HG02610 (cell line): Measurements from ENCODE around the gene IGF2BP3.
"Not testable (repeated sequence)": the region's sequence is repeated elsewhere in the genome, so short reads cannot be mapped to it uniquely, and the experiment has no call there.

Source experiments
- ATAC-seq: cut with Tn5 transposase; IDR thresholded peaks from one replicate; pipeline ENCODE4 v1.9.1; 2021; ENCODE audit warnings: mild to moderate bottlenecking, moderate library complexity; ENCODE audit not compliant: unreplicated experiment

The IGF2BP3 gene

DNA sequence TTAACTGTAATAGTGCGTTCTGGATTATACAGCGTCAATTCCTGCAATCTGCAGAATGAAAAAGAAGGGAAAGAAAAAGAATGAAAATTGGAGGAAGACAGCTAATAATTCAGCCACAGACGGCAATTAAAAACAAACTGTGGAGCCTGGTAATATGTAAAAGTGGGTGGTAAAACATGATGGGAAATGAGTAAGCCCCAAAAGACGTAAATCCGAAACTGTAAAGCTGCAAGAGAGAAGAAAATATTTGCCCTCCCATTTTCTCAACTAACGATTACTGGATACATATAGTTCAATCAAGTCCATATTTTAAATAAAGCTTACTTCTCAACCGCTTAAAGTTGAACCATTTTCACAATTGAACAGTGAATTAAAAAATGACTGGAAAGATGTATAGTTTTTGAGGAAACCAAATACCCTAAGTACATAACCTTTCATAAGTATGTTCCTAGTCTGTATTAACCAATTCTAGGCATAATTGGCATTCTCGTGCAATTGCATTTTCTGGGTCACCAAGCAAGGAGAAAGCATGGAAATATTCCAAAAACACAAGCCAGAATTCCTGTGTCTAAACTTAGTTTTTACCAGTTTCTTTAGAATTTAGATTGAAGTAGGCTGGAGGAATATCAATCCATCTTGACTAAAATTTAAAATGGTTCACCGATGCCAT, 126.3 kb downstream of the IGF2BP3 start:
- ATAC-seq: no peak

DNA sequence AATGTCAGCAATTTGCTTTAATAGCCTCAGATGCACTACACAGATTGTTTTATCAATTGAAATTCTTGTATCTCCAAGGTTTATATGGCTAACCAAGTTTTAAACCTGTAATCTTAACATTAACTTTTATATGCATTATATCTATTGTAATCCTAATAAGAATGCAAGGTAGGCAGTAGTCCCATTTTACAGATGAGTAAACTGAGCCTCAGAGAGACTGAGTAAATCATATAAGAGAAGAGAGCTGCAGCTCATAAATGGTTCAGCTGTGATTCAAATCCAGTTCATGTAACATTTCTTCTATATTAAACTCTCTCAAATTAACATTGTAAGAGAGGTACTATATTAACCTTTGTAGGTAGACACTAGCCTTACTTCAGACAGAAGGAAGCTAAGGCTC, 127.2 kb downstream of the IGF2BP3 start:
- no peak for ATAC-seq

DNA sequence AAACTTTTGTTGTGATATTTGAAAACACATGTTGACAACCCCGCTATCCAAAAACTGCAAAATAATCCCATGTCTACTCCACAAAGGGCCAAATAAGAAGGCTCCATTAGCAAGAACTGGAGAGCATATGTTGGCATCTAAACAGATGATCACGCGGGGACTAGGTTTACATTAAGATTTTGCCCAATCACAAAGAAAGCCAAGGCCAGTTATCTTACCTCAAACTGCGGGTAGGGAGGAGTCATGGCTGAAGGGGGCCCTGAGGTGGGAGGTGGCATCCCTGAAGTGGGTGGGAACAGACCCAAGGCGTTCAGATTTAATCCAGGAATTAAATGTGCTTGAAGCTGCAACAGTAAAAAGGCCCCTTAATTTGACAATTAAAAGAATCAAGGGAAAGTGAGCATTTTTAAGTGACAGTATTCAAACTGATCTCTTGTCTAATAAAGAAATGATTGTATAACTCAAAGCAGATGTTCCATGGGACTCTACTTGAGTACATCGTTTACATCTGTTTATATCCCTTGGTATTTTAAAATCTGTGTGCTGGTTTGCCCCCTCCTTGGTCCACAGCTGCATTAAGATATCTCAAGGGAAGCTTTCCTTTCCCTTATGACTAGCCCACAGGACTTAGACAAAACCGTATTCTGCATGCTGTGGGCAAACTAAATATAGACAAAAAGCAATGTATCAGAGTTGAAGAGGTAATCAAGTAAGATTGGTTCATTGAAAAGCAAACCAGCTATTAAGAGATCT, 128.3 kb downstream of the IGF2BP3 start:
- ATAC-seq: no peak

DNA sequence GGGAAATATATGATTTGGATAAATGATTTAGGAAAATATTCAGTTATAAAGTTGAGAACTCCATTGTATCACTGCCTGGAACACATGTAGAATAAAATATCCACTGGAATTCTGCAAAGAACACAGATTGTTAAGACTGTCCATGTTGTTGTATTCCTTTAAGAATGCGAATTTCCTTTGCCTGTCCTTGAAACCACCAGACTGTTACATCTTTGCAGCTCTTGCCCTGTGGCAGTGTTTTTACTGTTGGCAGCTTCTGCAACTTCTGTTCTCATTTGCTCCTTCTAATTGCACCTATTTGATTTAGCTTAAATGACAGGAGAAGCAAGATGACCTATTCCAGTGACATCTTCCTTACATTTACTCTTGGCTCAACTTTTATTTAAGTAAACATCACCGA, 131.4 kb downstream of the IGF2BP3 start:
- ATAC-seq: no peak

DNA sequence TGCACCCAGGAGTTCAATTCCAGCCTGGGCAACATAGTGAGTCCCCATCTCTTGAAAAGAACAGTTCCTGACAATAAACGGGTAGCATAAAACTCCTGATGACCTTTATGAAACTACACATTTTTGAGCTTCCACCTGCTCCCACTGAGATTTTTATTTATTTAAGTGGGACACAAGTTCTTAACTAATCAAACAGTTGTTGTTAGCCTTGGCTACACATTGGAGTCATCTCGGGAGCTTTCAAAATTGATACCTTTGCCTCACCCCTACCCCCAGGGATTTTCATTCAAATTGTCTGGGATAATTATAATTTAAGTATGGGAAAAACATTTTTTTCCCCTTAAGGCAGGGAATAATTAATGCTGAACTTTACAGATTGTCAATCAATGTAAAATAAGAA, 131.9 kb downstream of the IGF2BP3 start:
- no peak for ATAC-seq

DNA sequence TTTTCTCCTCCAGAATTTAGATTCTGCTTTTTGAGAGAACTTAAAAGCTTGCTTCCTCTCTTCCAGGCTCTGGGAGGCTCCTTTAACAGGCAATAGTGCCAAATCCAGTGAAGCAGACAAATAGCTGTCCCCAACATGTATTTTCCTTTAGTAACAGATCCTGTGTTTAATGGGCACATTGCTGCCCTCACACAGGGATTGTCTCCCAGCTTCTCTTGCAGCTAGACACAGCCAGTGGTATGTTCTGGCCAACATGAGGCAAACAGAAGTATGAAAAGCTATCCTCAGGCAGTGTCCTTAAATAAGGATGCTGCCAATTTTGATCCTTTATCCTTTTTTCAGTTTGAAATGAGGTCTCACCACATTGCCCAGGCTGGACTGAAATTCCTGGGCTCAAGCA, 132.9 kb downstream of the IGF2BP3 start:
- ATAC-seq: no peak

DNA sequence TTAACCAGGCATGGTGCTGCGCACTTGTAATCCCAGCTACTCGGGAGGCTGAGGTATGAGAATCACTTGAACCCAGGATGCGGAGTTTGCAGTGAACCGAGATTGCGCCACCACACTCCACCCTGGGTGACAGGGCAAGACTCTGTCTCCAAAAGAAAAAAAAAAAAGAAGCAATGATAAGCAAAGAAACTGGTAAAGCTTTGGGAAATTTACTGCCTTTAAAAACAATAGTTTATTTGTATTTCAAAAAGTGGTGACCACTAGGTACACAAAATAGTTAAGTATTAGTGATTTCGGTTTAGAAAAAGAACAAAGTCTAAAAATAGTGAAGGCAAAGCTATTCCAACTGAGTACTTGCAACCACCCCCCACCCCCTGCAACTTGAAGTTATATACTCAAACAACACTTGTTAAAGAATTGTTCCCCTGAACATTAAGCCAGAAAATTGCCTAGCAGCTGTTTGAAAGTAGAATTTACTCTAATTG, 133.4 kb downstream of the IGF2BP3 start:
- no peak for ATAC-seq

DNA sequence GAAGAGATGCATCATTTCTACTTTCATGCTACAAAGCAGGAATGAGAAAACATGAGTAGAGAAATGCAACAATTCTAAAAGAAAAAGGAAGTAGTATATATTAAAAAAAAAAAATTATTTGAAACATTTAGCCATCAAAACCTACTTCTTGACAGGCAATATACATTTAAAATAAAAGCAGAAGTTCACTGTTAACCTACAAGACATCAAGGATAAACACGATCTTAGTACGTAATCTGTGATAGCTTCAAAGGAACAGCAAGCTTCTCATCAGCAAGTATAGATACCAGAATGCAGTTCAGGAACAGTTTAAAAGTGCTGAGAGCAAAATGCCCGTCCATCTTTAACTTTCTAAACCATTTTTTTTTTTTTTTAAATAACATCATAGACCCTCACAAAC, 134.2 kb downstream of the IGF2BP3 start:
- no peak for ATAC-seq

DNA sequence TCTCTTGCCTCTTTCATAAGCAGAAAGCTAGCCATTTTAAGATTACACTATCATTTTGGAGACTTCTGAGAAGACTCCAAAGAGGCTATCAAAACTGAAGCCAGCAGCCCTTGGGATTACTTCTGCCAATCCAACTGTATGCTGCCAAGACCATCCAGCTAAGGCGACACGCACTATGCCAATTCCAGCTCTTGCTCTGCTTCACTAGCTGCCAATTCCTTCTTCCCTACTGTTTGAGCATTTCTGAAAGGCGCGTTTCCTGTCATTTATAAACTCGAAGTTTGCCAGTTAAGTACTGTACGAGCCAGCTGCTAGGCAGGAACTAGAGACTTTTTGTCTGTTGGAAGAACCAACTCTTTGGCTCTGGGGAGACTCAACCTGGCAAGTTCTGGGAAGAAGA, 134.7 kb downstream of the IGF2BP3 start:
- no peak for ATAC-seq

DNA sequence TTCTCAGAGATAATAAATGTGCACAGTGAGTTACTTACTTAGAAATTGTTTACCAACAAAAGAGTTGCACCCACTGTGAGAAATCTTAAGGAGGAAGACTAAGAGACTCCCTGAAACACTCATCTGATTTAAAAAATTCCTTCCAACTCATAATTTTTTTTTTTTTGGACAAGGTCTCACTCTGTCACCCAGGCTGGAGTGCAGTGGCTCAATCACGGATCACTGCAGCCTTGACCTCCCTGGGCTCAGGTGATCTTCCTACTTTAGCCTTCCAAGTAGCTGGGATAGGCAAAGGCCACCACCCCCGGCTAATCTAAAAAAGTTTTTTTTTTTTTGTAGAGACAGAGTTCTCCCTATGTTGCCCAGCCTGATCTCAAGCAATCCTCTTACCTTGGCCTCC, 135.2 kb downstream of the IGF2BP3 start:
- ATAC-seq: no peak

DNA sequence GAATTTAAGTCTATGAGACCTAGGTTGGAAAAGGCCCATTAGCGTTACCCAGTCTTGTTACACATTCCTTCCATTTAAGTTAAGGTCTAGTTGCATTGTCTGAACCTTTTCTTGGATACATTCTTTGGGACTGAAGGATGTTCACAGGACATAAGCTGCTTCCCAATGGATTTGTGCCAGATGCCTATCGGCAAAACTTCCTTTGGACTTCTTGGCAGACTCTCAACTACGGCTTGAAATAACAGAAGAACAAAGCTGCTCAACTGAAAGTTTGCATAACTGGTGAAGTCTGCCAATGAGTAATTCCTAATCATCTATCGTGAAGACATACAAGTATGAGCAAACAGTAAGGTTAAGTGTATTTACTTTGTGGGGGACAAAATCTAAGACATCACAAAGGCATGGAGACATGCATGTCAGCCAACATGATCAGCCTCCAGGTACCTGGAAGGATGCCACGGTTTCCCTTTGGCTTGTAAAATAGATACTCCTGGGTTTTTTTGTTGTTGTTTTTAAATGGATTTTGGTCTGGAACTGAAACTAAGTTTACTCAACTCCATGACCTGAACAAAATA, 135.7 kb downstream of the IGF2BP3 start:
- no peak for ATAC-seq

DNA sequence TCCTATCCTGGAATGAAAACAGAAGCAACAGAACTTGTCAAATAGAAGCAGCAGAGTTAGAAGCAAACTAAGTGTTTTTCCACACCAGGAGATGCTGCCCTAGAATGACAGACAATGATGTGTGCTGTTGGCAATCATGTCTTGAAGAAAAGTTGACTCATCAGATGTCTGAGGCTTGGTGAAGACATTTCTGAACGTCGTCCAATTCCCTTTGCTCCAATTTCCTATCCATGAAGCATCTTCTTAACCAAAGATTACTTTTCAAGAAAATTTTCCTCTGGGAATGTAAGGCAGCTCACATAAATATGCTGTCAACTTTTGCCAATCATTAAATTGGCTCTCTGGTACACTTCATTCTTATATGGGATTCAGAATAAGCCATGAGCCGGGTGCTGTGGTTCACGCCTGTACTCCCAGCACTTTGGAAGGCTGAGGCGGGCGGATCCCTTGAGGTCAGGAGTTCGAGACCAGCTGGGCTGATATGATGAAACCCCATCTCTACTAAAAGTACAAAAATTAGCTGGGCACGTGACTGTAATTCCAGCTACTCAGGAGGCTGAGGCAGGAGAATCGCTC, 136.5 kb downstream of the IGF2BP3 start:
- no peak for ATAC-seq

DNA sequence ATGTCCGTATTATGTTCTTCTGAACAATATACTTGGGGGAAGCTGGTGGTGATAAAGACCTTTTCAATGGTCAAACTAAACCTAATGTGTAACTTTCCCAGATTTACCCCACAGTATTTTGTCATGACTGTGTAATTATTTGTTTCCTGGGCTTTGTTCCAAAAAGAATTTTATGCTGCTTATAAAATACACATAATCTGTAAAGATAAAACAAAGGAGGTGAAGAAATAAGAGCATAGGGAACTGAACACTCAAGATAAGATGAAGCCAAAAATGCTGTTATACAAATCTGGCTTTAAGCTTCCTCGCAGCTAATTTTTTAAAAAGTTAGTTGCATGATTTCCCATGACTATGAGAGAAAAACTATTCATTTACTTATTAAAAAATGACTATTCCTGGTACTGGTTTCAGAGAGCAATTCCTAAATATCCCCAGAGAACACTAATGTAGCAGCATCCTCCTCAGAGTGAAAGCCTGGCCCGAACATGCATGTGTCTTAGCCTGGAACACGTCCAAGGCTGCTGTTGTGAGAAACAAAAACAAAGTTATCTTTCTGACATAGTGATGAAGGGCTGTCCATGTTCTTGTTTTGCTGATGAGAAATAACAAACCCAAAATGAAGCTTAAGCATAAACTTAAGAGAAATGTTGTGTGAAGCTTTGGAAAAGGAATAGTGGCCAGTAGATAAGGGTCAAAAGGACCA, 137.2 kb downstream of the IGF2BP3 start:
- ATAC-seq: no peak

DNA sequence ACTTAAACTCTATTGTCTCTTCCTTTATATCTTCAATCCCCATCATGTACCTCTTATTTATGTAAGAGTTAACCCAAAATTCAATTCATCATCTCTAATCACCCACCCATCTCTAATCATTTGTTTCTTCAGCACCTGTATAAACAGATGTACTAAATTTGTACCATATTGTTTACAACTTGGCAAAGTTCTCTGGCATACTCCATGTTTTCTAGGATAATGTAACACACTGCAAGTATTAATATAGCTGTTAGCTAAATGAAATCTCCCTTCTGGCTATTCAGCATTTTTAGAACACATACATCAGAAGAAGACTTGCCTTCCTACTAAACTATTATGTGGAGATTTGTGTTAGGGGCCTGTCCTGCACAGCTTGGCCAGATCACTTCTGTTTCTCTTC, 138.1 kb downstream of the IGF2BP3 start:
- no peak for ATAC-seq

DNA sequence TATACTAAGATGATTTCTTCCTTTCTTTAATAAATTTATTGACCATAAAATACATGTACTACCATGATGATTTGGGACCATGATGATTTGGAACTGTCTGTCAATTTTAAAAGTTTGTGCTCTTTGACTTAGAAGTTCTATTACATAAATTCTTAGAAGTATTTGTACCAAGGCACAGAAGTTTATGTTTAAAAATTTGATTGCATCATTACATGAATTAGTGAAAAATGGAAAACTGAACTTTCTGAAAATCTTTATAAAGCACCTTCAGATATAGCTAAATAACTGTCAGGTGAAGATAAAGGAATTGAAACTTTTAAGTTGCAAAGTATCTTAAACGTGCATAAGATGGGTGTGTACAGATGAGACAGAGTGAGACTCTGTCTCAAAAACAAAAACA, 139.2 kb downstream of the IGF2BP3 start:
- ATAC-seq: no peak

DNA sequence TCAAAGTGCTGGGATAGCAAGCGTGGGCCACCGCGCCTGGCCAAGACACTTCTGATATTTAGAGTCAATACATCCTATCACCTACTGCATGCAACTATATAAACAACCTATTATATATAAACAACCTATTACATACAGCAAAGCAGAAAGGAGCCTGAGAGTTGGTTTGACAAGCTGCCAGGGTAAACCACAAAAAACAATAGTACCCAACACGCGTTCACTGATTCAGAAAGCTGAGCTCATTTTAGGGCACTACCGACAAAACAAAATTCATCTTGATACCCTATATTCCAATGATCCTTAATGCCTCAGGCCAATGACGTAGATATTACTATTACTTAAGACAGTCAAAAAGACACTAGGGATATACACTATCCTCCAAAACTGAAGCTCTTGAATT, 154.9 kb downstream of the IGF2BP3 start:
- ATAC-seq: no peak

DNA sequence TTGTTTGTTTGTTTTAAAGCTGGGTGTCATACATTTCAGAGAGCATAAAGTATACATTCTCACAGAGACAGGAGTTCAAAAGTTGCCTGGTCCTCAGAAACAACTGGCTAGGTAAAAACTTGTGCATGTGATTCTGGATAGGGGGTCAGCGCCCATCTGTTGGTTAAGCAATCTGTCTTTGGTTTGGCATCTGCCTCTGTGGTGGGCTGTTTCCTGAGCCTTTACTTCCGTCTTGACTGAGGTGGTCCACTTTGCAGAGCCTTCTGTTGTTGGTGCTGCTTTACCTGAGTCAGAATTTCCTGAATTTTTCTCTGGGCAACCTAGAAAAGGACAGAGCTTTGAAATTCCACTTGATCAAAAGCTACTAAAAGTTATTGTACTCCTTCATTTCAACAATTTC, 158.2 kb downstream of the IGF2BP3 start:
- not testable (repeated sequence) for ATAC-seq

DNA sequence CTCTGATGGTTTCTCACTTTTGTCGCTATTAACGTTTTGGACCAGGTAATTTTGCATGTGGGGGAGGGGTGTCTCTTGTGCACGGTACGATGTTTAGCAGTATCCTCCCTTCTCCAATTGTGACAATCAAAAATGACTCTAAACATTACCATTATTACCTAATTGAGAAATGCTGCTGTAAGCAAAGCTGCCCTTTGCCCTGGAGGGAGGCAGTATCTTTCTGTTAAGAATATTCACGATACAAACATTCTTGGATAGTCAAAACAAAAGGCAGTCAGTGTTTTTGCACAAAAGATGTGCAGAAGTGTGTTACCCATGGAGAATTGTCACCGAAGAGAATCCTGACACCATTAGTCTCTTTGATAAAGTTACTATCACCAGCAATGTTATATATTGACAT, 161.5 kb downstream of the IGF2BP3 start:
- ATAC-seq: no peak

DNA sequence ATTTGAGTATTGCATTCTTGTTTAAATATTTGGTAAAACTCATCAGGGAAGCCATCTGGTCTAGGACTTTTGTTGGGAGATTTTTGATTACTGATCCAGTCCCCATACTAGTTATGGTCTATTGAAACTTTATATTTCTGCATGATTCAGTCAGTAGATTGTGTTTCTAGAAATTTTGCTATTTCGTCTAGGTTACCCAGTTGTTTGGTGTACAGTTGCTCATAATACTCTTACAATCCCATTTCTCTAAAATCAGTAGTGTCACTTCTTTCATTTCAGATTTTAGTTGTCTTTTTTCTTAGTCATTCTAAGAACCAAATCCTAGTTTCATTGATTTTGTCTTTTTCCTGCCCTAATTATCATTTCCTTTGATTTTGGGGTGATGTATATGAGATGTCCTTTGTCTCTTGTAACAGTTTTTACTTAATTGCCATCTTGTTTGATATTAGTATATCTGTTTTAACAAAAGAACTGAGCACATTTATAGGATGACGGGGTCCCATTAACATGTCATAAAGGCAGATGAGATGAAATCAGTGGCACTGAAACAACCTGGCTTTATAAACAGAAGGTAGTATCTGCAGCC, 163.3 kb downstream of the IGF2BP3 start:
- no peak for ATAC-seq

DNA sequence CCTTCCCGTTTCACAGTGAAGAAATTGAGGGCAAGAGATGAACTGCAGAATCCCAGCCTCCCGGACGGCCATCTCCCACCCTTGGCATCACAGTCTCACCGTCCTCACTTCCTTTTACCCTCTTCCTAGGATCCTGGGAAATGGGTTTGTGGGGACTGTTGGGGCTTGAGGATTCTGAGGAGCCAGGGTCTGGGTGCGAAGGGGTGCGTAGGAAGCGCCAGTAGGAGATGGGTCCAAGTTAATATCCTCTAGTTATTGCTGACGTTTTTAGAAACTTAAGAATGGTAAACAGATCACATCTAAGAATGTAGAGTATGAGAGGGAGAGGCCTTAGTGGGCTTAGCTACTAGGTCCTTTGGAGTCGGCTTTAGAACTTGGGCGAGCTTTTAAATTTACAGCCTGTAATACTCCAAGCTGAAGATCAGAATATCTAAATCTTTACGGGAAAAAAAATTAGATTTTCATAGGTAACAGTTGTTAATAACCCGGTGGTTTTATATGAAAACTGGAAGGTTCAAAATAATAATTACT, 170.5 kb downstream of the IGF2BP3 start:
- ATAC-seq: peak; percentile 6
